IMR-90 (cell line): ENCODE measurements around the gene CALY. TPM values are rescaled to one million over a fixed set of nuclear protein-coding genes. Genes with fewer than 3 reads are reported as not detected.
"Not testable (repeated sequence)": the region's sequence is repeated elsewhere in the genome, so short reads cannot be mapped to it uniquely, and the experiment has no call there.

Source experiments
- ATAC-seq: fragments of 200-7000 bp; cut with Tn5 transposase; 2 replicates; pipeline ENCODE4 v1.9.1; 2020; ENCODE audit warnings: low read depth, mild to moderate bottlenecking, moderate library complexity
- BruUV-seq: library from RNA; stranded (reverse); fragments of 400-500 nt; replicated peaks from 2 replicates; lab custom pipeline; 2021; lab: Mats Ljungman, UMichigan
- CTCF ChIA-PET: fragments of 300-600 bp; formaldehyde crosslinking; extraction: SDS; loops from one replicate; lab custom pipeline; 2021; ENCODE audit warnings: antibody characterized with exemption; lab: Yijun Ruan, JAX
- POLR2A ChIA-PET: fragments of 300-600 bp; sonication (Branson Sonifier 250); formaldehyde crosslinking; loops from one replicate; lab custom pipeline; 2022; ENCODE audit warnings: antibody characterized with exemption; ENCODE audit not compliant: unreplicated experiment; lab: Charles Lee
- DNase-seq: peaks from one replicate; pipeline ENCODE4 v3.0.0; 2013
- H2AFZ ChIP-seq: replicated peaks from 2 replicates; pipeline ENCODE3; 2013; ENCODE audit warnings: low read length, mild to moderate bottlenecking; ENCODE audit not compliant: poor library complexity
- H2AK5ac ChIP-seq: 2 replicates; pipeline ENCODE4 v1.6.1; 2013; ENCODE audit warnings: low read depth, low read length, inconsistent platforms
- H2AK9ac ChIP-seq: replicated peaks from 2 replicates; pipeline ENCODE3; 2013; ENCODE audit warnings: mild to moderate bottlenecking, low read depth, low read length, moderate library complexity; ENCODE audit not compliant: poor library complexity
- H2BK120ac ChIP-seq: 2 replicates; pipeline ENCODE4 v1.6.1; 2013; ENCODE audit warnings: low read depth, low read length, inconsistent platforms
- H2BK15ac ChIP-seq: 3 replicates; pipeline ENCODE4 v1.6.1; 2013; ENCODE audit warnings: low read depth, low read length, inconsistent platforms
- H2BK20ac ChIP-seq: 2 replicates; pipeline ENCODE4 v1.6.1; 2013; ENCODE audit warnings: low read depth, mild to moderate bottlenecking, inconsistent platforms, low read length, moderate library complexity
- H2BK5ac ChIP-seq: 2 replicates; pipeline ENCODE4 v1.6.1; 2013; ENCODE audit warnings: mild to moderate bottlenecking, low read depth, low read length, inconsistent platforms; ENCODE audit not compliant: poor library complexity, severe bottlenecking
- H3K14ac ChIP-seq: replicated peaks from 2 replicates; pipeline ENCODE4 v1.6.1; 2013; ENCODE audit warnings: low read depth, low read length, inconsistent platforms
- H3K18ac ChIP-seq: 2 replicates; pipeline ENCODE4 v1.6.1; 2013; ENCODE audit warnings: low read depth, low read length, control low read depth
- H3K23ac ChIP-seq: 2 replicates; pipeline ENCODE4 v1.6.1; 2013; ENCODE audit warnings: low read depth, low read length, inconsistent platforms
- H3K27ac ChIP-seq: 2 replicates; pipeline ENCODE4 v1.5.1; 2013; ENCODE audit warnings: mild to moderate bottlenecking, control low read depth, low read length; ENCODE audit not compliant: insufficient read depth
- H3K27me3 ChIP-seq: 2 replicates; pipeline ENCODE4 v1.6.1; 2013; ENCODE audit warnings: low read length; ENCODE audit not compliant: control insufficient read depth, insufficient read depth
- H3K36me3 ChIP-seq: 2 replicates; pipeline ENCODE4 v1.6.1; 2013; ENCODE audit warnings: low read length, mixed read lengths; ENCODE audit not compliant: control insufficient read depth, insufficient read depth
- H3K4ac ChIP-seq: 2 replicates; pipeline ENCODE4 v1.6.1; 2013; ENCODE audit warnings: low read depth, low read length, inconsistent platforms
- H3K4me1 ChIP-seq: 2 replicates; pipeline ENCODE4 v1.6.1; 2013; ENCODE audit warnings: low read length, mixed read lengths; ENCODE audit not compliant: control insufficient read depth, insufficient read depth
- H3K4me2 ChIP-seq: 2 replicates; pipeline ENCODE4 v1.6.1; 2013; ENCODE audit warnings: low read depth, mild to moderate bottlenecking, control low read depth, low read length, moderate library complexity
- H3K4me3 ChIP-seq: 2 replicates; pipeline ENCODE4 v1.5.1; 2013; ENCODE audit warnings: low read depth, mild to moderate bottlenecking, control low read depth, low read length, moderate library complexity; ENCODE audit not compliant: insufficient read depth
- H3K56ac ChIP-seq: 2 replicates; pipeline ENCODE4 v1.6.1; 2013; ENCODE audit warnings: low read length, inconsistent platforms; ENCODE audit not compliant: insufficient read depth; ENCODE audit errors: extremely low read depth
- H3K79me1 ChIP-seq, 2 experiments: 2 replicates each; pipeline ENCODE4 v1.6.1; 2013; ENCODE audit warnings: low read length in 2 of 2, inconsistent platforms in 1 of 2, low read depth in 1 of 2
- H3K9ac ChIP-seq: 2 replicates; pipeline ENCODE4 v1.6.1; 2013; ENCODE audit warnings: low read depth, low read length, control low read depth
- H3K9me1 ChIP-seq: 2 replicates; pipeline ENCODE4 v1.6.1; 2013; ENCODE audit warnings: low read length, inconsistent platforms; ENCODE audit not compliant: insufficient read depth
- H3K9me3 ChIP-seq: 2 replicates; pipeline ENCODE4 v1.6.1; 2013; ENCODE audit warnings: low read length; ENCODE audit not compliant: control insufficient read depth, insufficient read depth
- H4K20me1 ChIP-seq: 2 replicates; pipeline ENCODE4 v1.6.1; 2013; ENCODE audit warnings: low read length, inconsistent platforms; ENCODE audit not compliant: insufficient read depth
- H4K5ac ChIP-seq: 2 replicates; pipeline ENCODE4 v1.6.1; 2013; ENCODE audit warnings: mild to moderate bottlenecking, low read depth, low read length, control low read depth
- H4K8ac ChIP-seq, 2 experiments: 2 replicates each; pipeline ENCODE4 v1.6.1; 2013; ENCODE audit warnings: low read depth in 2 of 2, low read length in 2 of 2, control low read depth in 1 of 2, inconsistent platforms in 1 of 2
- H4K91ac ChIP-seq: 2 replicates; pipeline ENCODE4 v1.6.1; 2013; ENCODE audit warnings: low read depth, low read length, inconsistent platforms; ENCODE audit not compliant: insufficient read depth
- MAFK ChIP-seq: IDR thresholded peaks from 2 replicates; pipeline ENCODE4 v1.6.1; 2012; ENCODE audit warnings: low read depth, low read length, improper control_type of control experiment
- WGBS, 2 experiments: methylation state at CpG; one replicate each; pipeline versions ENCODE4 v1.1.5 to v1.1.7; 2013; ENCODE audit warnings: missing lambda C conversion rate in 2 of 2; ENCODE audit not compliant: insufficient read length in 1 of 2; ENCODE audit errors: extremely low coverage in 2 of 2; 5-methylcytosine and 5-hydroxymethylcytosine counted together
- dilution Hi-C: fragments of 300-500 bp; cut with HindIII; formaldehyde crosslinking; loops from one replicate; pipeline ENCODE4 v1.14.3; 2018; ENCODE audit warnings: low sequenced_read_pairs; ENCODE audit not compliant: unreplicated experiment
- in situ Hi-C: fragments of 300-500 bp; cut with MboI; formaldehyde crosslinking; loops from 3 replicates; pipeline ENCODE4 v1.14.3; 2019; ENCODE audit warnings: low sequenced_read_pairs, inconsistent platforms, mixed read lengths
- intact Hi-C: fragments of 100-400 bp; cut with micrococcal nuclease; formaldehyde crosslinking; loops from 2 replicates; pipeline ENCODE4 v1.10.0; 2022
- polyA plus RNA-seq, 3 experiments: library from polyadenylated mRNA; depleted of rRNA; stranded (reverse); fragments of >200 nt; gene quantifications; 2 replicates each; pipeline ENCODE4 v1.2.3, GENCODE V29; 2012; ENCODE audit warnings: low replicate concordance in 1 of 3
- total RNA-seq: library from RNA; depleted of rRNA; stranded (reverse); fragments of >200 nt; gene quantifications from 2 replicates; pipeline ENCODE4 v1.2.3, GENCODE V29; 2012

CALY gene
- total and polyA plus RNA-seq, 2 of the 4 experiments (the other 2 are of a cell fraction) = 0.34 TPM; not detected in 1

- H4K8ac ChIP-seq, H4K91ac ChIP-seq, H3K4me3 ChIP-seq, H3K56ac ChIP-seq, H3K27ac ChIP-seq, H4K20me1 ChIP-seq, H2AK5ac ChIP-seq, H4K5ac ChIP-seq, H3K4me1 ChIP-seq, H2AFZ ChIP-seq, H2BK5ac ChIP-seq, H3K9me1 ChIP-seq, H2BK15ac ChIP-seq, H3K4me2 ChIP-seq, H2BK120ac ChIP-seq, POLR2A ChIA-PET, H3K9me3 ChIP-seq, H2AK9ac ChIP-seq, DNase-seq, H3K27me3 ChIP-seq, H3K9ac ChIP-seq, H3K18ac ChIP-seq, BruUV-seq, H3K23ac ChIP-seq, H3K36me3 ChIP-seq, ATAC-seq, dilution Hi-C loops, H3K79me1 ChIP-seq, H3K14ac ChIP-seq, H3K4ac ChIP-seq, H2BK20ac ChIP-seq: not testable (repeated sequence)
- intact Hi-C loops (loop anchor here (10.0 kb wide), 2 partner anchors 54 to 204 kb away; partner anchors contain the start of genes CYP2E1, ECHS1 and PAOX), in situ Hi-C loops (loop anchor here (10.0 kb wide), 1 partner anchor 174 kb away; no protein-coding TSS in a partner anchor)
- CTCF ChIA-PET = interaction anchor here (1.0 kb wide), 1 partner anchor 9 kb away, joined by 3 read pairs; no protein-coding TSS in a partner anchor
- WGBS, 2 experiments = no CpG with 5 or more reads among the region's 6 CpGs
- peak; percentile 51 for TF ChIP-seq MAFK
Measured at GRCh38 chr10:133320852-133321422, 15.8 kb downstream of the CALY start.
